Activated T-helper 1 cell treated with anti-CD3 and anti-CD28 coated beads, Interleukin-2, amount 50 U/mL, for 16 hours (primary cell): ENCODE results near the gene LMCD1.
"Not testable (repeated sequence)": the region's sequence is repeated elsewhere in the genome, so short reads cannot be mapped to it uniquely, and the experiment has no call there.

Source experiments
- DNase-seq, 2 donors: peaks; one replicate each; pipeline ENCODE4 v3.0.0-alpha.2; 2020; ENCODE audit warnings: low read depth in 1 of 2, low spot score in 1 of 2

The LMCD1 gene

GRCh38 chr3:8559351-8559750, 57.7 kb downstream of the LMCD1 start:
- DNase-seq: no peak

GRCh38 chr3:8560366-8561007, 58.9 kb downstream of the LMCD1 start:
- DNase-seq: no peak

- no peak for DNase-seq
Measured at GRCh38 chr3:8561370-8561769, 59.7 kb downstream of the LMCD1 start.

GRCh38 chr3:8562081-8562595, 60.5 kb downstream of the LMCD1 start:
- no peak for DNase-seq

- no peak for DNase-seq
Measured at GRCh38 chr3:8563146-8563545, 61.5 kb downstream of the LMCD1 start.

GRCh38 chr3:8563597-8563996, 62.0 kb downstream of the LMCD1 start:
- no peak for DNase-seq

- DNase-seq: no peak
Measured at GRCh38 chr3:8565376-8565775, 63.8 kb downstream of the LMCD1 start.

- no peak for DNase-seq
Measured at GRCh38 chr3:8567784-8568575, 66.4 kb downstream of the LMCD1 start.

- no peak for DNase-seq
Measured at GRCh38 chr3:8571256-8571655, 69.6 kb downstream of the LMCD1 start.

GRCh38 chr3:8573342-8573926, 71.8 kb downstream of the LMCD1 start:
- DNase-seq: no peak

- DNase-seq: no peak
Measured at GRCh38 chr3:8574040-8574669, 72.5 kb downstream of the LMCD1 start.

- no peak for DNase-seq
Measured at GRCh38 chr3:8574670-8575322, 73.2 kb downstream of the LMCD1 start.

- no peak for DNase-seq
Measured at GRCh38 chr3:8575364-8576104, 73.9 kb downstream of the LMCD1 start.

- DNase-seq: no peak
Measured at GRCh38 chr3:8576436-8576835, 74.8 kb downstream of the LMCD1 start.

- DNase-seq: no peak
Measured at GRCh38 chr3:8576841-8577571, 75.4 kb downstream of the LMCD1 start.

- no peak for DNase-seq
Measured at GRCh38 chr3:8578282-8578681, 76.7 kb downstream of the LMCD1 start.

GRCh38 chr3:8579096-8579495, 77.5 kb downstream of the LMCD1 start:
- DNase-seq: no peak

- no peak for DNase-seq
Measured at GRCh38 chr3:8579943-8580342, 78.3 kb downstream of the LMCD1 start.

- not testable (repeated sequence) for DNase-seq
Measured at GRCh38 chr3:8580434-8580833, 78.8 kb downstream of the LMCD1 start.

- no peak for DNase-seq
Measured at GRCh38 chr3:8581373-8581772, 79.8 kb downstream of the LMCD1 start.
